ENCODE results near the gene PHYHIPL.

Gene PHYHIPL

DNA sequence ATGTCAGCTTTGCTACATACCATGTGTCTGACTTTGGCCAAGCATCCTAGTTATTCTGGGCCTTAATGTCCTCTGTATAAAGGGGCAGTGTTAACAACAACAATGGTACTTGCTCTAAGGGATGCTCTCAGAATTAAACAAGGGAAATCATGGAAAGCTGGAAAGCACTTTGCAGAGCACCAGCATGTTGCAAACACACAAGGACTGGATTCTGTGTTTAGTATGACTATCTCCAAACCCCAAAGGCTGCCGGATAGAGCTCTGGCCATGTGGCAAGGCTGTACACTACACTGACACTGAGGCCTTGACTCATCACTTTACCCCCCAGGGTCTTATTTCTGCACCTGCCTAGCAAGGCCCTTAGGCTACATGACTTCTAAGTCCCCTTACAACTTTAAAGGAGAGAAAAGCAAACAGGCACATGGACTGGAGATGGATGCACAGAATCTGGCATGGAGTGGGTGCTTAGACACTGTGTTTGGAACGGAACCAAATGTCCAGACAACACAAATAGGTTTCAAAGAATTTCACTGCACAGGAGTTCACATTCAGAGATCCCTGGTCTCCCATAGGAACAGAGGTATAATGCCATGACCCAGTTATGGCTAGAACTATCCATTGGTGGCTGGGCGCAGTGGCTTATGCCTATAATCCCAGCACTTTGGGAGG is 111.3 kb downstream of the PHYHIPL start:
- in situ Hi-C loops (cut with MboI; ENCODE audit: low sequenced_read_pairs) = no loop called here

DNA sequence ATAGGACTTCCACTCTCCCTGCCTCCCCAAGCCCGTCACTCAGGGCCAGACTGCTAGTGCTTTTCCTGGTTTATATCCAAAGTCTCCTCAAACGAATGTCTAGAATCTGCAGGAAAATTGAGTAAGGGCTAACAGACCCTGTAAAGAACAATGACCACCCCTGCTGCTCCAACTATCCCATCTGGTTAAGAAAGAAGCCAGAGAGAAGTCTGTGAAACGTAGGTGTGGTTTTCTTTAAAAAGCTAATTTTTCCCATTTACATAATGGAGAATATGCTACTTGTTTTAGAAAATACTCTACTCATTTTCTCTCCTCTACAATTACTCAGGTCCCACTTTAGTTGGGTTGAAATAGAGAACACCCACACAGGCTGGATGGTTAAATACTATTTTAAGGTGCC is 113.4 kb downstream of the PHYHIPL start:
- in situ Hi-C loops (cut with MboI; ENCODE audit: low sequenced_read_pairs) = no loop called here

DNA sequence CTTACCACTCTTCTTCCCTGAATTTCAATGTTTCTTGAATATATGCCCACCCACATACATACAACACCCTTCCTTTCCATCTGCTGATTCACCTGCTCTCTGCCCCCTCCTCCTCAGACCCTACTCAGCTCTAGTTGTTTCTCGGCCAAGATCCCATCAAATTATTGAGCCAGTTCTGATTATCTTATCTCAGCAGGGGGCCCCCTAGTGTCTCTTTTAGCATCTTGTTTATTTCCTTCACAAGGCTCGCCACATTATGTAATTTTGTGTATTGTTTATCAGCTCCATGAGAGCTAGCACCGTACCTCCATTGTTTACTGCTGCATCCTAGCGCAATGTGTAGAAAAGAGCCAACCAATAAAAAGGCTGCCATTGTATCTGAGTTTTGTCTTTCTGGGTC is 114.0 kb downstream of the PHYHIPL start:
- in situ Hi-C loops (cut with MboI; ENCODE audit: low sequenced_read_pairs) = no loop called here

Data from HL-60/S4 (cell line).